HepG2 (cell line): Measurements from ENCODE around the gene ARMH2. TPM values are rescaled to one million over a fixed set of nuclear protein-coding genes. Genes with fewer than 3 reads are reported as not detected.

Experiments
- CCDC6 ChIP-seq: sonication (generic); formaldehyde crosslinking; IDR thresholded peaks from 2 replicates; pipeline ENCODE4 v1.8.1; 2022; ENCODE audit warnings: mild to moderate bottlenecking, missing genetic modification reagents, moderate library complexity
- CHD2 ChIP-seq: IDR thresholded peaks from 2 replicates; pipeline ENCODE4 v1.6.1; 2011; ENCODE audit warnings: low read depth, low read length, improper control_type of control experiment
- FOXM1 ChIP-seq: sonication (generic); formaldehyde crosslinking; IDR thresholded peaks from 2 replicates; pipeline ENCODE4 v1.5.0; 2020; ENCODE audit warnings: missing genetic modification reagents
- HHEX ChIP-seq: IDR thresholded peaks from 2 replicates; pipeline ENCODE4 v1.6.1; 2016; ENCODE audit warnings: control low read depth
- HNF4G ChIP-seq, 2 experiments: sonication (generic) in 1 of 2; formaldehyde crosslinking in 1 of 2; IDR thresholded peaks; 2 replicates each; pipeline versions ENCODE4 v1.4.0 to v1.6.1; 2011 to 2020; ENCODE audit warnings: borderline replicate concordance in 2 of 2, low read depth in 2 of 2, mild to moderate bottlenecking in 2 of 2, low read length in 1 of 2, missing genetic modification reagents in 1 of 2, moderate library complexity in 1 of 2
- HNRNPK ChIP-seq: fragments of 200-400 bp; formaldehyde crosslinking; IDR thresholded peaks from 2 replicates; pipeline ENCODE4 v1.6.1; 2018; ENCODE audit warnings: low read length, low read depth, moderate library complexity, mild to moderate bottlenecking; ENCODE audit not compliant: poor library complexity, severe bottlenecking
- MAF1 ChIP-seq: sonication (generic); formaldehyde crosslinking; IDR thresholded peaks from 2 replicates; pipeline ENCODE4 v1.5.0; 2020; ENCODE audit warnings: missing genetic modification reagents, borderline replicate concordance
- MAZ ChIP-seq, 2 experiments: sonication (generic) in 1 of 2; formaldehyde crosslinking in 1 of 2; IDR thresholded peaks; 2 replicates each; pipeline versions ENCODE4 v1.5.0 to v1.6.1; 2012 to 2020; ENCODE audit warnings: low read depth in 2 of 2, mild to moderate bottlenecking in 2 of 2, borderline replicate concordance in 1 of 2, improper control_type of control experiment in 1 of 2, low read length in 1 of 2, missing genetic modification reagents in 1 of 2, moderate library complexity in 1 of 2
- NBN ChIP-seq: fragments of 450-650 bp; conservative IDR thresholded peaks from 2 replicates; pipeline ENCODE4 v1.6.1; 2017
- NFIC ChIP-seq: IDR thresholded peaks from 2 replicates; pipeline ENCODE4 v1.6.1; 2012; ENCODE audit warnings: mild to moderate bottlenecking, low read length, inconsistent platforms
- NFKB2 ChIP-seq: sonication (generic); formaldehyde crosslinking; IDR thresholded peaks from 2 replicates; pipeline ENCODE4 v1.4.0; 2020; ENCODE audit warnings: missing genetic modification reagents, borderline replicate concordance
- NFRKB ChIP-seq: fragments of 450-650 bp; IDR thresholded peaks from 2 replicates; pipeline ENCODE4 v1.6.1; 2017
- NFYB ChIP-seq: sonication (generic); formaldehyde crosslinking; IDR thresholded peaks from 2 replicates; pipeline ENCODE4 v1.4.0; 2020; ENCODE audit warnings: missing genetic modification reagents
- PBX2 ChIP-seq: IDR thresholded peaks from 2 replicates; pipeline ENCODE4 v1.6.1; 2016; ENCODE audit warnings: control low read depth
- RFX5 ChIP-seq: IDR thresholded peaks from 2 replicates; pipeline ENCODE4 v1.6.1; 2011; ENCODE audit warnings: low read depth, low read length, improper control_type of control experiment
- SNAI1 ChIP-seq: sonication (generic); formaldehyde crosslinking; IDR thresholded peaks from 2 replicates; pipeline ENCODE4 v1.5.0; 2020; ENCODE audit warnings: mild to moderate bottlenecking, missing genetic modification reagents, borderline replicate concordance
- SP1 ChIP-seq, 2 experiments: fragments of 450-650 bp in 1 of 2; sonication (generic) in 1 of 2; formaldehyde crosslinking in 1 of 2; IDR thresholded peaks; 2 replicates each; pipeline versions ENCODE4 v1.4.0 to v1.6.1; 2016 to 2020; ENCODE audit warnings: missing genetic modification reagents in 1 of 2
- SRY ChIP-seq: sonication (generic); formaldehyde crosslinking; IDR thresholded peaks from 2 replicates; pipeline ENCODE4 v1.8.0; 2022; ENCODE audit warnings: mild to moderate bottlenecking, missing genetic modification reagents
- ZFYVE20 ChIP-seq: sonication (generic); formaldehyde crosslinking; IDR thresholded peaks from 2 replicates; pipeline ENCODE4 v1.8.0; 2023; ENCODE audit warnings: low read depth, mild to moderate bottlenecking, moderate library complexity, missing genetic modification reagents, borderline replicate concordance
- ZMYM4 ChIP-seq: sonication (generic); formaldehyde crosslinking; IDR thresholded peaks from 2 replicates; pipeline ENCODE4 v1.8.1; 2023; ENCODE audit warnings: mild to moderate bottlenecking, missing genetic modification reagents
- ZNF143 ChIP-seq: sonication (generic); formaldehyde crosslinking; IDR thresholded peaks from 2 replicates; pipeline ENCODE4 v1.4.0; 2020; ENCODE audit warnings: missing genetic modification reagents
- ZNF232 ChIP-seq: sonication (generic); formaldehyde crosslinking; IDR thresholded peaks from 2 replicates; pipeline ENCODE4 v1.4.0; 2020; ENCODE audit warnings: missing genetic modification reagents, borderline replicate concordance
- ZNF430 ChIP-seq: sonication (generic); formaldehyde crosslinking; IDR thresholded peaks from 2 replicates; pipeline ENCODE4 v1.9.0; 2021; ENCODE audit warnings: mild to moderate bottlenecking, missing genetic modification reagents
- ZNF644 ChIP-seq: IDR thresholded peaks from 2 replicates; pipeline ENCODE4 v1.6.1; 2016; ENCODE audit warnings: low read depth
- ZNF670 ChIP-seq: sonication (generic); formaldehyde crosslinking; IDR thresholded peaks from 2 replicates; pipeline ENCODE4 v1.8.0; 2022; ENCODE audit warnings: mild to moderate bottlenecking, missing genetic modification reagents, borderline replicate concordance
- ZSCAN29 ChIP-seq: sonication (generic); formaldehyde crosslinking; conservative IDR thresholded peaks from 2 replicates; pipeline ENCODE4 v1.4.0; 2020; ENCODE audit warnings: mild to moderate bottlenecking, missing genetic modification reagents
- polyA plus RNA-seq, 8 experiments: library from polyadenylated mRNA; depleted of rRNA in 3 of 8; stranded (reverse) in 7 of 8; unstranded in 1 of 8; fragments of >200 nt; fragmentation: Illumina TruSeq in 4 of 8; extraction: Trizol in 4 of 8; gene quantifications; 2 replicates each; pipeline versions ENCODE4 v1.2.1 to v1.2.3, GENCODE V29; 2011 to 2016; ENCODE audit warnings: low read depth in 4 of 8, missing spikeins in 1 of 8, mixed read lengths in 1 of 8; ENCODE audit not compliant: insufficient read depth in 1 of 8
- total RNA-seq, 5 experiments: library from RNA; depleted of rRNA; stranded (reverse); fragments of >200 nt; fragmentation: Illumina TruSeq; extraction: Trizol; gene quantifications; 2 replicates each; pipeline ENCODE4 v1.2.3, GENCODE V29; 2016; ENCODE audit warnings: low read depth in 1 of 5
- TF ChIP-seq, protein P1 (sequence below): sonication (generic); formaldehyde crosslinking; IDR thresholded peaks from 2 replicates; pipeline ENCODE4 v1.4.0; 2020; ENCODE audit warnings: missing genetic modification reagents
- TF ChIP-seq, protein P2 (sequence below): IDR thresholded peaks from 2 replicates; pipeline ENCODE4 v1.6.1; 2016; ENCODE audit warnings: missing genetic modification reagents, missing compliant biosample characterization

The ARMH2 gene
- total and polyA plus RNA-seq, 2 of the 13 experiments (the other 11 are each of a cell fraction or from before 2014, with no cell fraction given), result not detected

DNA sequence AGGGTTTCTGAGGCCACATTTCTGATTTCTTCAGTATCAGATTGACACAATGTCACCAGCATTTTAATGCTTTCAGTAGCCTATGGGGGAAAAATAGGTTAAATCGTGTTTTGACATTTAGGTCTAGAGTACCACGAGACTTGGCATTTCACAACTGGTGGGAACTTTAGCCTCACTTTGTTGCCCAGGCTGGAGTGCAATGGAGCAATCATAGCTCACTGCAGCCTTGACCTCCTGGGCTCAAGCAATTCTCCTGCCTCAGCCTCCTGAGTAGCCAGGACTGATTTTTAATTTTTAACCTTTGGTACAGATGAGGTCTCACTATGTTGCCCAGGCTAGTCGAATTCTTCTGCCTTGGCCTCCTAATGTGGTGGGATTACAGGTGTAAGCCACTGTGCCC, 11.0 kb upstream of the ARMH2 start (continued):
- TF ChIP-seq, protein P1, sequence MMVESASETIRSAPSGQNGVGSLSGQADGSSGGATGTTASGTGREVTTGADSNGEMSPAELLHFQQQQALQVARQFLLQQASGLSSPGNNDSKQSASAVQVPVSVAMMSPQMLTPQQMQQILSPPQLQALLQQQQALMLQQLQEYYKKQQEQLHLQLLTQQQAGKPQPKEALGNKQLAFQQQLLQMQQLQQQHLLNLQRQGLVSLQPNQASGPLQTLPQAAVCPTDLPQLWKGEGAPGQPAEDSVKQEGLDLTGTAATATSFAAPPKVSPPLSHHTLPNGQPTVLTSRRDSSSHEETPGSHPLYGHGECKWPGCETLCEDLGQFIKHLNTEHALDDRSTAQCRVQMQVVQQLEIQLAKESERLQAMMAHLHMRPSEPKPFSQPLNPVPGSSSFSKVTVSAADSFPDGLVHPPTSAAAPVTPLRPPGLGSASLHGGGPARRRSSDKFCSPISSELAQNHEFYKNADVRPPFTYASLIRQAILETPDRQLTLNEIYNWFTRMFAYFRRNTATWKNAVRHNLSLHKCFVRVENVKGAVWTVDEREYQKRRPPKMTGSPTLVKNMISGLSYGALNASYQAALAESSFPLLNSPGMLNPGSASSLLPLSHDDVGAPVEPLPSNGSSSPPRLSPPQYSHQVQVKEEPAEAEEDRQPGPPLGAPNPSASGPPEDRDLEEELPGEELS (CRISPR knock-in tag), result peak; percentile 67
- TF ChIP-seq MAF1 (CRISPR knock-in tag) (peak; percentile 63; the same call in 1 of the 2 replicates), PBX2 (CRISPR knock-in tag) (no peak), HNF4G (IDR thresholded peaks at IDR 0.05; ENCODE audit: borderline replicate concordance, low read depth, low read length) (peak; percentile 75), HNF4G (CRISPR knock-in tag; IDR thresholded peaks at IDR 0.05; ENCODE audit: borderline replicate concordance, low read depth) (peak; percentile 68; the same call in 1 of the 2 replicates), ZSCAN29 (0 out of 2 replicates have a peak, but pooled peaks have one; percentile 51), SP1 (IDR thresholded peaks at IDR 0.05) (no peak), SP1 (CRISPR knock-in tag; IDR thresholded peaks at IDR 0.05) (no peak), ZNF430 (no peak), MAZ (IDR thresholded peaks at IDR 0.05; ENCODE audit: borderline replicate concordance, low read depth, low read length) (no peak), MAZ (CRISPR knock-in tag; IDR thresholded peaks at IDR 0.05; ENCODE audit: low read depth) (peak; percentile 59), ZNF644 (CRISPR knock-in tag) (peak; percentile 79), RFX5 (no peak), NFIC (no peak; the same call in 1 of the 2 replicates), ZNF232 (CRISPR knock-in tag) (peak; percentile 58; the same call in 1 of the 2 replicates), HHEX (CRISPR knock-in tag) (no peak), NFYB (CRISPR knock-in tag) (no peak), CHD2 (peak; percentile 78; the same call in 1 of the 2 replicates), ZNF670 (no peak), NFRKB (no peak), SRY (CRISPR knock-in tag) (no peak), FOXM1 (CRISPR knock-in tag) (no peak), ZNF143 (CRISPR knock-in tag) (no peak), ZMYM4 (CRISPR knock-in tag) (peak; percentile 82), ZFYVE20 (CRISPR knock-in tag) (no peak), NFKB2 (no peak), SNAI1 (CRISPR knock-in tag) (no peak), HNRNPK (no peak), CCDC6 (CRISPR knock-in tag) (no peak), NBN (no peak)
- TF ChIP-seq, protein P2, sequence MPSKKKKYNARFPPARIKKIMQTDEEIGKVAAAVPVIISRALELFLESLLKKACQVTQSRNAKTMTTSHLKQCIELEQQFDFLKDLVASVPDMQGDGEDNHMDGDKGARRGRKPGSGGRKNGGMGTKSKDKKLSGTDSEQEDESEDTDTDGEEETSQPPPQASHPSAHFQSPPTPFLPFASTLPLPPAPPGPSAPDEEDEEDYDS (CRISPR knock-in tag), result no peak
